Osteocyte (in vitro differentiated cells): Measurements from ENCODE around the gene PEPD. TPM values are rescaled to one million over a fixed set of nuclear protein-coding genes. Genes with fewer than 3 reads are reported as not detected.
A peak's percentile ranks its signal among the peaks of the same experiment; 100 is the strongest.

Source experiments
- DNase-seq: peaks from one replicate; pipeline ENCODE4 v3.0.0; 2021; ENCODE audit warnings: mixed read lengths; ENCODE audit not compliant: unreplicated experiment; ENCODE audit errors: extremely low spot score
- H3K27ac Mint-ChIP-seq: one replicate; pipeline ENCODE4 v1.8.0; 2021; ENCODE audit warnings: mild to moderate bottlenecking, mixed read lengths; ENCODE audit not compliant: unreplicated experiment
- H3K27me3 Mint-ChIP-seq: one replicate; pipeline ENCODE4 v1.8.0; 2021; ENCODE audit warnings: mixed read lengths; ENCODE audit not compliant: unreplicated experiment
- H3K36me3 Mint-ChIP-seq: one replicate; pipeline ENCODE4 v1.8.0; 2021; ENCODE audit warnings: mixed read lengths; ENCODE audit not compliant: unreplicated experiment
- H3K4me1 Mint-ChIP-seq: one replicate; pipeline ENCODE4 v1.8.0; 2021; ENCODE audit warnings: mixed read lengths; ENCODE audit not compliant: unreplicated experiment
- H3K4me3 Mint-ChIP-seq: one replicate; pipeline ENCODE4 v1.8.0; 2021; ENCODE audit warnings: mild to moderate bottlenecking, moderate library complexity, mixed read lengths; ENCODE audit not compliant: unreplicated experiment
- H3K9me3 Mint-ChIP-seq: one replicate; pipeline ENCODE4 v1.8.0; 2021; ENCODE audit warnings: mixed read lengths; ENCODE audit not compliant: unreplicated experiment
- total RNA-seq: library from RNA; stranded (reverse); gene quantifications from 2 replicates; pipeline ENCODE4 v1.2.1, GENCODE V29; 2021
- TF ChIP-seq, protein P1 (sequence below): fragments of 200-600 bp; sonication (generic); IDR thresholded peaks from 2 replicates; pipeline ENCODE4 v1.5.0; 2021; ENCODE audit warnings: antibody characterized with exemption, mild to moderate bottlenecking, moderate library complexity

PEPD gene
- total RNA-seq, 1 donor from 2014 or later = 106 TPM

GRCh38 chr19:33524024-33524664 is 2.6 kb upstream of the PEPD start:
- H3K9me3 Mint-ChIP-seq = no peaks in the 10 kb centered on the region
- no peaks in the 10 kb centered on the region for H3K36me3 Mint-ChIP-seq
- TF ChIP-seq, protein P1, sequence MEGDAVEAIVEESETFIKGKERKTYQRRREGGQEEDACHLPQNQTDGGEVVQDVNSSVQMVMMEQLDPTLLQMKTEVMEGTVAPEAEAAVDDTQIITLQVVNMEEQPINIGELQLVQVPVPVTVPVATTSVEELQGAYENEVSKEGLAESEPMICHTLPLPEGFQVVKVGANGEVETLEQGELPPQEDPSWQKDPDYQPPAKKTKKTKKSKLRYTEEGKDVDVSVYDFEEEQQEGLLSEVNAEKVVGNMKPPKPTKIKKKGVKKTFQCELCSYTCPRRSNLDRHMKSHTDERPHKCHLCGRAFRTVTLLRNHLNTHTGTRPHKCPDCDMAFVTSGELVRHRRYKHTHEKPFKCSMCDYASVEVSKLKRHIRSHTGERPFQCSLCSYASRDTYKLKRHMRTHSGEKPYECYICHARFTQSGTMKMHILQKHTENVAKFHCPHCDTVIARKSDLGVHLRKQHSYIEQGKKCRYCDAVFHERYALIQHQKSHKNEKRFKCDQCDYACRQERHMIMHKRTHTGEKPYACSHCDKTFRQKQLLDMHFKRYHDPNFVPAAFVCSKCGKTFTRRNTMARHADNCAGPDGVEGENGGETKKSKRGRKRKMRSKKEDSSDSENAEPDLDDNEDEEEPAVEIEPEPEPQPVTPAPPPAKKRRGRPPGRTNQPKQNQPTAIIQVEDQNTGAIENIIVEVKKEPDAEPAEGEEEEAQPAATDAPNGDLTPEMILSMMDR = no peak
- no peak for DNase-seq
- no peak overlapping the region for H3K4me3 Mint-ChIP-seq
- H3K27me3 Mint-ChIP-seq = peaks cover 3% of the 10 kb centered on the region
- peaks cover 16% of the 10 kb centered on the region for H3K4me1 Mint-ChIP-seq
- no peak overlapping the region for H3K27ac Mint-ChIP-seq

DNA sequence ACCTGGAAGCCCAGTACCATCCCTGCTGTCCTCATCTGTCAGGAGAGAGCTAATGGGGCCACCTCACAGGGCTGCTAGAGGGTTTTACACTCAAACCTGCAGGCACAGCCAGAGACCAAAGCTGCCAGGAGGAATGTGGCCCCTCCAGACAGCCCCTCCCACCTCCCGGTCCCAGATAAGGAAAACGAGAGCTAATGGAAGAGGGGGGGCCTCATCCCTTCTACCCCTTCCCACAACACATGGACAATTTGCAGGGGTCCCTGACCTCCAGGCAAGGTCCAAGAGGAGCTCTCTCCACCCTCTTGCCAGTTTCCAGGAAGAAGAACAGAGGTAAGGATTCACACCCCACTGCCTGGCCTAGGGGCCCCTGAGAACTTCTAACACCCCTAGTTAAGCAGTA is 1.6 kb upstream of the PEPD start:
- TF ChIP-seq, protein P1 = no peak
- Mint-ChIP-seq H3K36me3 (no peaks in the 10 kb centered on the region), H3K4me1 (peaks cover 20% of the 10 kb centered on the region), H3K27me3 (peaks cover 3% of the 10 kb centered on the region), H3K9me3 (no peaks in the 10 kb centered on the region), H3K27ac (no peak overlapping the region), H3K4me3 (no peak overlapping the region)
- no peak for DNase-seq

DNA sequence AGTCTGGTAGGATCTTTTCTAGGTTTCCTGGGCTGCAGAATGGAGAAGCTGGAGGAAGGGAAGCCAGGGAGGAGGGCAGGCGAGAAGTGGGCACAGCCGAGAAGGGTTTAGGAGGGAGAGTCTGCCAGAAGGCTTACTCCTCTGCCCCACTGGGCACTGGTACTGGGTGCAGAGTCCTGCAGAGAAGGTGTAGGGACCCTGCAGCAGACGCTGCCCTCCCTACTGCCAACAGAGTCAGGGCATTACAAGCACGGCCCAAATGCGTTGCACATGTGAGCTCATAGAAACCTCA is 726 bp upstream of the PEPD start:
- no peaks in the 10 kb centered on the region for H3K36me3 Mint-ChIP-seq
- TF ChIP-seq, protein P1 = no peak
- H3K27me3 Mint-ChIP-seq = peaks cover 3% of the 10 kb centered on the region
- no peaks in the 10 kb centered on the region for H3K9me3 Mint-ChIP-seq
- peak overlapping the region; percentile 81 for H3K4me3 Mint-ChIP-seq
- no peak for DNase-seq
- H3K27ac Mint-ChIP-seq = no peak overlapping the region
- H3K4me1 Mint-ChIP-seq = peaks cover 20% of the 10 kb centered on the region

DNA sequence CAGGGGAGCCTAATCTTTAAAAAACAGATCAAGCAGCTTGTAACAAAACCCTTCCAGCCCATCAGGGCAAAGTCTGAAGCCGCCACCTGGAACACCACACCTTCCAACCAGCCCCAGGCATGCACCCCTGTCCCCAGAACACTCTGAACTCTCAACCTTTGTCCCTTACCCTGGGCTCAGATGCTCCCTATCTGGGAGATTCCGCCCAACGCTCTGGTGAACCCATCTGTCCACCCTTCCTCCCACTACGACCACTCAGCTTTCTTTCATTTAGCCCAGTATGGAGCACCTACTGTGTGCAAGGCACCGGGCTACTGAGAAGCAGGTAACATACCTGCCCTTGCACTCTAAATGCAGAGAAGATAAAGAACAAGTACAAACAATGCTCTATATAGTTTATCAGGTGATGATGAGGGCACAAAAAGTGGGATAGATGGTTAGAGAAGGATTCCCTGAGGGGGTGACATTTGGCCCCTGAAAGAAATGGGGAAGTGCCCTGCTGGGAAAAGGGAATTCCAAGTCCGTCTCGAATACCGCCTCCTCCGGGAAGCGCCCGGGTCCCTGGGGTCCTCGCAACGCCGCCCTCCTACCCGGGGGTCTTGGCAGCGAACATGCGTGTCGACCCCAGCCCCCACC is 629 bp downstream of the PEPD start:
- H3K36me3 Mint-ChIP-seq = no peaks in the 10 kb centered on the region
- H3K4me3 Mint-ChIP-seq = peak overlapping the region; percentile 81
- DNase-seq = no peak
- no peaks in the 10 kb centered on the region for H3K9me3 Mint-ChIP-seq
- H3K27ac Mint-ChIP-seq = peak overlapping the region; percentile 25
- H3K4me1 Mint-ChIP-seq = peaks cover 20% of the 10 kb centered on the region
- TF ChIP-seq, protein P1 = no peak
- no peaks in the 10 kb centered on the region for H3K27me3 Mint-ChIP-seq

DNA sequence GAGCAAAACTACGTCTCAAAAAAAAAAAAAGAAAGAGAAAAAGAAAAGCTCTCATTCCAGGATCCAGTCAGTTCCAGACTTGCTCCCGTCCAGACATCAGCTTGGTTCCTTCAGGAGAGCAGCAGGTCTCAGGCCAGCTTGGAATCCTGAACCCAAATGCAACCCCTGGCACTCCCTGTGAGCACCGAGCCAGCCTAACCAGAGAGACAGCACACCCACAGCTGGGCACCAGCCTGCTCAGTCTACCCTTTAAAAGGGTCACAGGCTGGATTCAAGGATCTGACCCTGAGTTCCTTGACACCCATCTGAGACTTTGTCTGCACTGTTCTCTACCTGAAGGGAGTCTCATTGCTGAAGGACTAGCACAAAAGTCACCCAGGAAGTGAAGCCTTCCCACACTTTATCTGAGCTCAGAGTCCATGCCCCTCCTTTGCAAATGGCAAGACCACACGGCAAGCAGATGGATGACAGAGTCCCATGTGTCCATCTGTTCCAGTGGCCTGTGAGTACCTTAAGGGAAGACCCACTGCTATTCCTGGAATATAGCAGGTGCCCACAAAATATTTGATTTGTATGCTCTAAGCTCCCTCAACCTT is 1.4 kb downstream of the PEPD start:
- H3K27ac Mint-ChIP-seq = no peak overlapping the region
- peak overlapping the region; percentile 81 for H3K4me3 Mint-ChIP-seq
- H3K9me3 Mint-ChIP-seq = no peaks in the 10 kb centered on the region
- TF ChIP-seq, protein P1 = no peak
- no peaks in the 10 kb centered on the region for H3K27me3 Mint-ChIP-seq
- no peaks in the 10 kb centered on the region for H3K36me3 Mint-ChIP-seq
- DNase-seq = no peak
- peaks cover 21% of the 10 kb centered on the region for H3K4me1 Mint-ChIP-seq
